T-helper 2 cell treated with Interferon-gamma antibody and Interleukin-4, amounts not matched to agents 100 ng/mL and 5 ng/mL, for 36 hours (primary cell): ENCODE results near the gene WLS. TPM values are rescaled to one million over a fixed set of nuclear protein-coding genes. Genes with fewer than 3 reads are reported as not detected.

ENCODE experiments used
- intact Hi-C: fragments of 100-400 bp; cut with micrococcal nuclease; formaldehyde crosslinking; loops from one replicate; pipeline ENCODE4 v1.15.1; 2023
- total RNA-seq: library from RNA; stranded (reverse); gene quantifications from 2 replicates; pipeline ENCODE4 v1.2.3, GENCODE V29; 2022

Gene WLS
- total RNA-seq, 1 donor from 2014 or later = not detected

- intact Hi-C loops = no loop called here
Measured at GRCh38 chr1:68103011-68103545, 129.2 kb downstream of the WLS start.

GRCh38 chr1:68101829-68102228 lies 130.5 kb downstream of the WLS start:
- intact Hi-C loops = no loop called here

DNA sequence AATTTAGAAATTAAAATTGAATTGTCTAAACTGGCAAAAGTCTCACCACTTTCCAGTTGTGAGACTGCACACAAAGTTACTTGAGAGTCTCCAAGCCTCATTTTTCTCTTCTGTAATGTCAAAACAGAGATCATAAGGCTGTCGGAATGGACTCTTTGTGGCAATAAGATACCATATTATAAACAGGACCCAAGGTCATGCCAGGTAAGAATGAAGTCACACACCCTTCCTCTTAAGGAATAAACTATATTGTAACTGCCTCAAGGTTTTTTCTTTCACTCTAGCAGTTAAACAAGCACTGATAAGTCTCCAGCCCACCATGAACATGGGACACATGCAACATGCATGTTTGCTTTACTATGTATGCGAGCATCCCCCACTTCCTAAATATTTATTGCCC lies 131.8 kb downstream of the WLS start:
- intact Hi-C loops = no loop called here

- intact Hi-C loops = no loop called here
Measured at GRCh38 chr1:68093737-68094136, 138.6 kb downstream of the WLS start.

DNA sequence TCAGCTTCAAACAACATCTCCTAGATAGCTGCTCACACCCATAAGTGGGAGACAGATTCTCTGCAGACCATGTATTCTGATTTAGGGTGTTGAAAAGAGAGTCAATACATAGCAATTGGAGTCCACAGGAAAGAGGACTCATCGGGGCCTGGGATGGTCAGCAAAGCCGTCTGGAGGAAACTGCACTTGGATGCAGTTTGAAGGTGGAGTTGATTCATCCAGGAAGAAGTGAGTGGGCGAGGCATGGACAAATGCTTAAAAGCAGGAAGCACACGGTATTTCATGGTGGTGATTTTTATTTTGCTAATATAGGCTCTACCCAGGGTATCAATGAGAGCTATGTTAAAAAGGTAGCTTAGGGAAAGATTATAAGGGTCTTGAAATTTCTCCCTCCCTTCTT lies 145.1 kb downstream of the WLS start:
- intact Hi-C loops = no loop called here

DNA sequence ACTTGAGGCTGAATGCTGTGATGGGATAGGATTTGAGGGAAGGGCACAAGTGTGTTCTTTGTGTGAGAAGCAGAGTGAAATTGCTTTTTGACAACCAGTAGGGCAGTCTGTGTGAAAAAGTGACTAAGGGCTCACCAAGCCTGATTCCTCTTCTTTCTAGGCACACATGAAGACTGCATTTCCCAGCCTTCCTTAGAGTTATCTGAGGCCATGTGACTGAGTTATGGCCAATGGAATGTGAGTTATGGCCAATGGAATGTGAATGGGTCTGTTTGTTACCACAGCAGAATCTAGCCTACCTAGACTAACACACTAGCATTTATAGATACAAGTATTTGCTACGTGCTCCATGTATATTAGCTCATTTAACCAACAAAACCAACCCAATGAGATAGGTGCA lies 146.6 kb downstream of the WLS start:
- intact Hi-C loops = no loop called here

DNA sequence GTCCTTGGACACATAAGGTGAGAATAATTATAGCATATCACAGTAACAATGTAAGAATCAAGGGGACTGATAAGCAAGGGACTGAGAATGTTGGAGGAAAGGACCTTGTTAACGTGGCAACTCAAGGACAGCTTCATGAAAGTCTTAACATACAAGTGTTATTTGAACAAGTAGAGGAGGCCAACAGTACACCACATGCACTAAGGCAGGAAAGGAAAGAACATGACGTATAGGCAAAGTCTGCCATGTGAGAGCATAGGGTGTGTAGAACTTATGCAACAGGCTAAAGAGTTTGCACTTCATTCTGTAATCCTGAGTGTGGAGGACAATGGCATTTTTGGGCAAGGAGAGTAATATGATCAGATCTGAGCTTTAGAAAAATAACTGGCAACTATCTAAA lies 148.6 kb downstream of the WLS start:
- intact Hi-C loops = no loop called here

- intact Hi-C loops = no loop called here
Measured at GRCh38 chr1:68081775-68082283, 150.5 kb downstream of the WLS start.

GRCh38 chr1:68078647-68079046 lies 153.7 kb downstream of the WLS start:
- intact Hi-C loops = no loop called here

Other genes with a start within 250 kb of the WLS start
- gene DIRAS3, start 181.9 kb downstream of the WLS start, total RNA-seq = not detected in 2 replicates
- not detected in 2 replicates for gene RPE65, start 217.4 kb upstream of the WLS start, total RNA-seq